Tibial nerve (tissue), 4 donors: ENCODE results near the gene ENOX1.

Source experiments
- EP300 ChIP-seq, 2 donors: sonication (generic); formaldehyde crosslinking; IDR thresholded peaks; one replicate each; pipeline ENCODE4 v1.6.1; 2017; ENCODE audit warnings: antibody characterized with exemption in 2 of 2, mild to moderate bottlenecking in 1 of 2
- POLR2A ChIP-seq, 2 donors: fragments of 450-650 bp; IDR thresholded peaks; one replicate each; pipeline ENCODE4 v1.6.1; 2017; ENCODE audit warnings: antibody characterized with exemption in 2 of 2, mild to moderate bottlenecking in 2 of 2, moderate library complexity in 2 of 2
- TF ChIP-seq, protein P1 (sequence below), 5 experiments: fragments of 200-600 bp in 3 of 5; fragments of 450-650 bp in 2 of 5; sonication (generic) in 3 of 5; IDR thresholded peaks; one replicate each; pipeline ENCODE4 v1.5.1; 2016 to 2019; ENCODE audit warnings: antibody characterized with exemption in 5 of 5, mild to moderate bottlenecking in 3 of 5, moderate library complexity in 2 of 5

GRCh38 chr13:43348397-43348796, 438.4 kb downstream of the ENOX1 start:
- TF ChIP-seq POLR2A (IDR thresholded peaks at IDR 0.05) (no peak), EP300 (IDR thresholded peaks at IDR 0.05) (no peak)
- TF ChIP-seq, protein P1, sequence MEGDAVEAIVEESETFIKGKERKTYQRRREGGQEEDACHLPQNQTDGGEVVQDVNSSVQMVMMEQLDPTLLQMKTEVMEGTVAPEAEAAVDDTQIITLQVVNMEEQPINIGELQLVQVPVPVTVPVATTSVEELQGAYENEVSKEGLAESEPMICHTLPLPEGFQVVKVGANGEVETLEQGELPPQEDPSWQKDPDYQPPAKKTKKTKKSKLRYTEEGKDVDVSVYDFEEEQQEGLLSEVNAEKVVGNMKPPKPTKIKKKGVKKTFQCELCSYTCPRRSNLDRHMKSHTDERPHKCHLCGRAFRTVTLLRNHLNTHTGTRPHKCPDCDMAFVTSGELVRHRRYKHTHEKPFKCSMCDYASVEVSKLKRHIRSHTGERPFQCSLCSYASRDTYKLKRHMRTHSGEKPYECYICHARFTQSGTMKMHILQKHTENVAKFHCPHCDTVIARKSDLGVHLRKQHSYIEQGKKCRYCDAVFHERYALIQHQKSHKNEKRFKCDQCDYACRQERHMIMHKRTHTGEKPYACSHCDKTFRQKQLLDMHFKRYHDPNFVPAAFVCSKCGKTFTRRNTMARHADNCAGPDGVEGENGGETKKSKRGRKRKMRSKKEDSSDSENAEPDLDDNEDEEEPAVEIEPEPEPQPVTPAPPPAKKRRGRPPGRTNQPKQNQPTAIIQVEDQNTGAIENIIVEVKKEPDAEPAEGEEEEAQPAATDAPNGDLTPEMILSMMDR (IDR thresholded peaks at IDR 0.05), result no peak
